Loucy (cell line): Measurements from ENCODE around the gene PKNOX2.

ENCODE experiments used
- H2AFZ ChIP-seq: fragments of 200-600 bp; sonication (generic); 2 replicates; pipeline ENCODE4 v1.6.0; 2016; ENCODE audit warnings: antibody characterized with exemption, mild to moderate bottlenecking, low read length, moderate library complexity
- H3F3A ChIP-seq: fragments of 200-600 bp; 2 replicates; pipeline ENCODE4 v1.6.0; 2016; ENCODE audit warnings: antibody characterized with exemption, low read depth, mild to moderate bottlenecking
- H3K27me3 ChIP-seq: fragments of 200-600 bp; sonication (generic); 2 replicates; pipeline ENCODE4 v1.6.1; 2014; ENCODE audit warnings: low read length, mild to moderate bottlenecking; ENCODE audit not compliant: insufficient read depth, poor library complexity, severe bottlenecking
- H3K36me3 ChIP-seq: fragments of 200-600 bp; sonication (generic); 2 replicates; pipeline ENCODE4 v1.6.1; 2016; ENCODE audit warnings: low read length; ENCODE audit not compliant: insufficient read depth
- H3K4me1 ChIP-seq: fragments of 200-600 bp; sonication (generic); 2 replicates; pipeline ENCODE4 v1.5.1; 2014; ENCODE audit warnings: low read length, mild to moderate bottlenecking; ENCODE audit not compliant: insufficient read depth, poor library complexity, severe bottlenecking
- H3K4me2 ChIP-seq: fragments of 200-600 bp; sonication (generic); 2 replicates; pipeline ENCODE4 v1.6.0; 2014; ENCODE audit warnings: antibody characterized with exemption, low read length, low read depth, mild to moderate bottlenecking; ENCODE audit not compliant: poor library complexity, severe bottlenecking
- H3K4me3 ChIP-seq: fragments of 200-600 bp; sonication (generic); 2 replicates; pipeline ENCODE4 v1.5.1; 2014; ENCODE audit warnings: low read length, mild to moderate bottlenecking, mixed read lengths; ENCODE audit not compliant: poor library complexity, severe bottlenecking
- H3K79me2 ChIP-seq: fragments of 200-600 bp; sonication (generic); 2 replicates; pipeline ENCODE4 v1.6.1; 2014; ENCODE audit warnings: low read length; ENCODE audit not compliant: insufficient read depth
- H3K9ac ChIP-seq: fragments of 200-600 bp; sonication (generic); 2 replicates; pipeline ENCODE4 v1.6.0; 2014; ENCODE audit warnings: mild to moderate bottlenecking, low read depth, low read length, moderate library complexity; ENCODE audit not compliant: poor library complexity, severe bottlenecking
- H3K9me2 ChIP-seq: fragments of 200-600 bp; sonication (generic); replicated peaks from 2 replicates; pipeline ENCODE4 v1.6.1; 2016; ENCODE audit warnings: low read depth, low read length, mixed read lengths
- H3K9me3 ChIP-seq: fragments of 200-600 bp; sonication (generic); 2 replicates; pipeline ENCODE4 v1.6.1; 2014; ENCODE audit warnings: mild to moderate bottlenecking, antibody characterized with exemption, low read length, low read depth; ENCODE audit not compliant: insufficient read depth
- H4K20me1 ChIP-seq: fragments of 200-600 bp; sonication (generic); 2 replicates; pipeline ENCODE4 v1.6.0; 2014; ENCODE audit warnings: antibody characterized with exemption, low read length, mild to moderate bottlenecking; ENCODE audit not compliant: insufficient read depth, poor library complexity, severe bottlenecking
- CTCF ChIP-seq: fragments of 200-600 bp; sonication (generic); conservative IDR thresholded peaks from 2 replicates; pipeline ENCODE4 v1.5.1; 2014; ENCODE audit warnings: mild to moderate bottlenecking, antibody characterized with exemption, low read length
- EZH2phosphoT487 ChIP-seq: fragments of 200-600 bp; IDR thresholded peaks from 2 replicates; pipeline ENCODE4 v1.6.1; 2018; ENCODE audit warnings: antibody characterized with exemption, mild to moderate bottlenecking, moderate library complexity, borderline replicate concordance

PKNOX2 gene

GRCh38 chr11:125464666-125465065 lies 300.1 kb downstream of the PKNOX2 start:
- Histone ChIP-seq H3K4me1 (no peaks in the 10 kb centered on the region), H3F3A (no peaks in the 10 kb centered on the region), H3K9me2 (no peaks in the 10 kb centered on the region), H3K4me3 (no peak overlapping the region), H3K9me3 (no peaks in the 10 kb centered on the region), H3K36me3 (no peaks in the 10 kb centered on the region), H4K20me1 (no peaks in the 10 kb centered on the region), H3K4me2 (no peak overlapping the region), H3K27me3 (no peaks in the 10 kb centered on the region), H3K9ac (no peak overlapping the region), H2AFZ (no peak overlapping the region), H3K79me2 (no peaks in the 10 kb centered on the region)
- TF ChIP-seq EZH2phosphoT487 (no peak), CTCF (no peak)

- H3K4me1 ChIP-seq, result no peaks in the 10 kb centered on the region
- no peaks in the 10 kb centered on the region for H3K79me2 ChIP-seq
- H4K20me1 ChIP-seq, result no peaks in the 10 kb centered on the region
- no peak overlapping the region for H3K4me2 ChIP-seq
- H3K9ac ChIP-seq, result no peak overlapping the region
- H3K4me3 ChIP-seq, result no peak overlapping the region
- H3K9me2 ChIP-seq, result no peaks in the 10 kb centered on the region
- no peaks in the 10 kb centered on the region for H3K9me3 ChIP-seq
- no peaks in the 10 kb centered on the region for H3F3A ChIP-seq
- no peak overlapping the region for H2AFZ ChIP-seq
- H3K27me3 ChIP-seq, result no peaks in the 10 kb centered on the region
- H3K36me3 ChIP-seq, result no peaks in the 10 kb centered on the region
- TF ChIP-seq CTCF, result no peak
- TF ChIP-seq EZH2phosphoT487, result no peak
Measured at GRCh38 chr11:125465255-125465654, 300.7 kb downstream of the PKNOX2 start.

GRCh38 chr11:125465701-125466100 lies 301.1 kb downstream of the PKNOX2 start:
- Histone ChIP-seq H3K27me3 (no peaks in the 10 kb centered on the region), H3K9me3 (no peaks in the 10 kb centered on the region), H3K9ac (no peak overlapping the region), H3K4me3 (no peak overlapping the region), H3K9me2 (no peaks in the 10 kb centered on the region), H4K20me1 (no peaks in the 10 kb centered on the region), H3K36me3 (no peaks in the 10 kb centered on the region), H3K79me2 (no peaks in the 10 kb centered on the region), H3F3A (no peaks in the 10 kb centered on the region), H3K4me2 (no peak overlapping the region), H3K4me1 (no peaks in the 10 kb centered on the region), H2AFZ (no peak overlapping the region)
- TF ChIP-seq EZH2phosphoT487, result no peak

GRCh38 chr11:125468025-125468424 lies 303.5 kb downstream of the PKNOX2 start:
- Histone ChIP-seq H3K9me2 (no peaks in the 10 kb centered on the region), H3K9ac (no peak overlapping the region), H3K4me3 (no peak overlapping the region), H3K4me2 (no peak overlapping the region), H3K36me3 (no peaks in the 10 kb centered on the region), H3K27me3 (no peaks in the 10 kb centered on the region), H3K4me1 (no peaks in the 10 kb centered on the region), H4K20me1 (no peaks in the 10 kb centered on the region), H3F3A (no peaks in the 10 kb centered on the region), H2AFZ (no peak overlapping the region), H3K9me3 (no peaks in the 10 kb centered on the region), H3K79me2 (no peaks in the 10 kb centered on the region)
- TF ChIP-seq CTCF (no peak), EZH2phosphoT487 (no peak)
